HG02870 (cell line): Measurements from ENCODE around the gene DNAI4.
"Not testable (repeated sequence)": the region's sequence is repeated elsewhere in the genome, so short reads cannot be mapped to it uniquely, and the experiment has no call there.

Experiments used
- ATAC-seq: cut with Tn5 transposase; IDR thresholded peaks from one replicate; pipeline ENCODE4 v1.9.1; 2021; ENCODE audit warnings: mild to moderate bottlenecking, moderate library complexity; ENCODE audit not compliant: unreplicated experiment

Gene DNAI4

GRCh38 chr1:66929999-66930822 is 5.6 kb upstream of the DNAI4 start:
- peak; percentile 60 for ATAC-seq

- ATAC-seq, result no peak
These were observed 5.0 kb upstream of the DNAI4 start for GRCh38 chr1:66929691-66929998.

GRCh38 chr1:66929146-66929688 is 4.6 kb upstream of the DNAI4 start:
- no peak for ATAC-seq

GRCh38 chr1:66927528-66927927 is 2.9 kb upstream of the DNAI4 start:
- no peak for ATAC-seq

- no peak for ATAC-seq
These were observed 1.3 kb upstream of the DNAI4 start for GRCh38 chr1:66925944-66926343.

- ATAC-seq, result peak; percentile 1
These were observed 878 bp upstream of the DNAI4 start for GRCh38 chr1:66925558-66925910.

- ATAC-seq, result no peak
These were observed 4.1 kb downstream of the DNAI4 start for GRCh38 chr1:66920543-66920942.

GRCh38 chr1:66919828-66920227 is 4.8 kb downstream of the DNAI4 start:
- no peak for ATAC-seq

- no peak for ATAC-seq
These were observed 5.6 kb downstream of the DNAI4 start for GRCh38 chr1:66919063-66919462.

GRCh38 chr1:66917476-66917875 is 7.2 kb downstream of the DNAI4 start:
- no peak for ATAC-seq

- ATAC-seq, result no peak
These were observed 8.3 kb downstream of the DNAI4 start for GRCh38 chr1:66916320-66916719.

GRCh38 chr1:66915203-66915602 is 9.5 kb downstream of the DNAI4 start:
- not testable (repeated sequence) for ATAC-seq

- no peak for ATAC-seq
These were observed 30.9 kb downstream of the DNAI4 start for GRCh38 chr1:66893712-66894111.

GRCh38 chr1:66890621-66891020 is 34.0 kb downstream of the DNAI4 start:
- no peak for ATAC-seq

GRCh38 chr1:66889030-66889429 is 35.6 kb downstream of the DNAI4 start:
- no peak for ATAC-seq

- ATAC-seq, result no peak
These were observed 48.0 kb downstream of the DNAI4 start for GRCh38 chr1:66876664-66877063.

- ATAC-seq, result no peak
These were observed 51.5 kb downstream of the DNAI4 start for GRCh38 chr1:66873111-66873510.

- not testable (repeated sequence) for ATAC-seq
These were observed 52.6 kb downstream of the DNAI4 start for GRCh38 chr1:66872024-66872423.

GRCh38 chr1:66867501-66867900 is 57.2 kb downstream of the DNAI4 start:
- no peak for ATAC-seq

GRCh38 chr1:66860529-66860928 is 64.1 kb downstream of the DNAI4 start:
- no peak for ATAC-seq

GRCh38 chr1:66853379-66853778 is 71.3 kb downstream of the DNAI4 start:
- ATAC-seq, result no peak

GRCh38 chr1:66852870-66853269 is 71.8 kb downstream of the DNAI4 start:
- ATAC-seq, result peak; percentile 65

- ATAC-seq, result no peak
These were observed 73.7 kb downstream of the DNAI4 start for GRCh38 chr1:66850989-66851388.
